Spleen (tissue), 11 donors: Measurements from ENCODE around the gene CPSF4L. TPM values are rescaled to one million over a fixed set of nuclear protein-coding genes. Genes with fewer than 3 reads are reported as not detected.
A peak's percentile ranks its signal among the peaks of the same experiment; 100 is the strongest.

Source experiments
- DNase-seq: peaks from one replicate; pipeline ENCODE4 v3.0.0-alpha.2; 2020
- H3K27ac ChIP-seq, 8 donors: fragments of 200-600 bp; sonication (generic) in 7 of 8; 1 replicate in 4 of 8; 2 replicates in 4 of 8; pipeline versions ENCODE4 v1.5.0 to v1.8.0; 2016 to 2021; ENCODE audit warnings: inconsistent platforms in 4 of 8, mild to moderate bottlenecking in 4 of 8, moderate library complexity in 1 of 8
- H3K27me3 ChIP-seq, 7 donors: fragments of 200-600 bp; sonication (generic) in 6 of 7; replicated peaks in 1 of 7; 1 replicate in 4 of 7; 2 replicates in 3 of 7; pipeline versions ENCODE4 v1.5.0 to v1.8.0; 2016 to 2021; ENCODE audit warnings: inconsistent platforms in 3 of 7, mild to moderate bottlenecking in 1 of 7
- H3K36me3 ChIP-seq, 6 donors: fragments of 200-600 bp; sonication (generic) in 5 of 6; 1 replicate in 4 of 6; 2 replicates in 2 of 6; pipeline versions ENCODE4 v1.5.0 to v1.8.0; 2016 to 2021; ENCODE audit warnings: inconsistent platforms in 2 of 6
- H3K4me1 ChIP-seq, 6 donors: fragments of 200-600 bp; sonication (generic) in 5 of 6; 1 replicate in 3 of 6; 2 replicates in 3 of 6; pipeline versions ENCODE4 v1.5.0 to v1.8.0; 2016 to 2021; ENCODE audit warnings: inconsistent platforms in 3 of 6
- H3K4me3 ChIP-seq, 8 donors: fragments of 200-600 bp; sonication (generic) in 7 of 8; 1 replicate in 4 of 8; 2 replicates in 4 of 8; pipeline versions ENCODE4 v1.5.0 to v1.8.0; 2016 to 2021; ENCODE audit warnings: inconsistent platforms in 4 of 8, mild to moderate bottlenecking in 4 of 8, moderate library complexity in 2 of 8
- H3K9me3 ChIP-seq, 8 donors: fragments of 200-600 bp; sonication (generic) in 7 of 8; 1 replicate in 4 of 8; 2 replicates in 4 of 8; pipeline versions ENCODE4 v1.5.0 to v1.8.0; 2016 to 2021; ENCODE audit warnings: inconsistent platforms in 4 of 8
- CTCF ChIP-seq, 11 experiments: fragments of 200-600 bp in 7 of 11; fragments of 450-650 bp in 4 of 11; sonication (generic) in 4 of 11; IDR thresholded peaks in 8 of 11; conservative IDR thresholded peaks in 3 of 11; 1 replicate in 7 of 11; 2 replicates in 4 of 11; pipeline versions ENCODE4 v1.4.0 to v1.8.0; 2016 to 2021; ENCODE audit warnings: antibody characterized with exemption in 11 of 11, inconsistent platforms in 4 of 11, mild to moderate bottlenecking in 1 of 11
- POLR2A ChIP-seq, 3 donors: fragments of 450-650 bp; IDR thresholded peaks; one replicate each; pipeline ENCODE4 v1.5.1; 2017; ENCODE audit warnings: antibody characterized with exemption in 3 of 3, mild to moderate bottlenecking in 1 of 3
- POLR2AphosphoS5 ChIP-seq, 3 donors: sonication (generic); formaldehyde crosslinking; IDR thresholded peaks; one replicate each; pipeline ENCODE4 v1.5.1; 2017; ENCODE audit warnings: antibody characterized with exemption in 3 of 3
- WGBS, 5 donors: extraction: QIAGEN DNeasy Blood & Tissue Kit in 3 of 5; methylation state at CpG; one replicate each; pipeline versions ENCODE4 v1.1.5 to v1.1.7; 2013 to 2018; 5-methylcytosine and 5-hydroxymethylcytosine counted together
- intact Hi-C: fragments of 100-400 bp; cut with DNase I; formaldehyde crosslinking; loops from one replicate; pipeline ENCODE4 v1.15.0; 2023; ENCODE audit warnings: low total_unique reads
- polyA plus RNA-seq, 3 donors: library from polyadenylated mRNA; stranded (reverse); fragments of 200-250 nt; gene quantifications; one replicate each; pipeline ENCODE4 v1.2.1, GENCODE V29; 2013
- total RNA-seq, 7 donors: library from RNA; depleted of rRNA in 3 of 7; stranded (reverse); fragments of >200 nt in 3 of 7; fragmentation: NEBNext Ultra II Directional in 4 of 7; extraction: Animal tissue kit (Norgen Biotek cat#: 25700) in 4 of 7; gene quantifications; one replicate each; pipeline versions ENCODE4 v1.1.0 to v1.2.1, GENCODE V29; 2016 to 2021
- donor health status: healthy with polysubstance abuse.
- donor health status: DM: no; HTN: no; CAD: no; lungs with moderate emphysema.
- donor health status: DM: no; HTN: no; CAD: no.
- donor health status: Bipolar disorder and iron deficiency.
- donor health status: healthy.
- donor health status: DM: no; HTN: no; CAD: no.
- donor health status: DM: yes; HTN: yes; CAD: no.

Gene CPSF4L
- total and polyA plus RNA-seq, 10 donors, result not detected

- Histone ChIP-seq H3K27me3 (peaks cover 0 to 22% (median 0%) of the 10 kb centered on the region in 7 donors), H3K27ac (peak overlapping the region; percentile 32 to 95 (median 86)), H3K4me3 (peak overlapping the region in 3 of 8 donors; percentile 16 to 56 (median 28)), H3K4me1 (peaks cover 19 to 92% (median 52%) of the 10 kb centered on the region in 6 donors), H3K9me3 (no peaks in the 10 kb centered on the region), H3K36me3 (no peaks in the 10 kb centered on the region)
- peak; percentile 84 for DNase-seq
- intact Hi-C loops, result no loop called here
- WGBS, 5 donors, result 26 to 39% (median 29%) methylated on average over 10 to 16 of the region's 16 CpGs
- no peak for TF ChIP-seq POLR2A (IDR thresholded peaks at IDR 0.05)
- peak; percentile 74 to 88 (median 84) for TF ChIP-seq POLR2AphosphoS5 (IDR thresholded peaks at IDR 0.05)
- TF ChIP-seq CTCF (IDR thresholded peaks at IDR 0.05 in 8 of 11, conservative IDR thresholded peaks at IDR 0.05 in 3 of 11), result peak in 7 of 11 experiments; percentile 20 to 50 (median 38)
Measured at GRCh38 chr17:73304971-73305812, 43.5 kb upstream of the CPSF4L start.

GRCh38 chr17:73304438-73304837, 42.8 kb upstream of the CPSF4L start:
- Histone ChIP-seq H3K27me3 (peaks cover 0 to 17% (median 0%) of the 10 kb centered on the region in 7 donors), H3K9me3 (no peaks in the 10 kb centered on the region), H3K4me1 (peaks cover 13 to 92% (median 48%) of the 10 kb centered on the region in 6 donors), H3K4me3 (peak overlapping the region in 2 of 8 donors; percentile 28 to 56), H3K36me3 (no peaks in the 10 kb centered on the region), H3K27ac (peak overlapping the region in 7 of 8 donors; percentile 59 to 95 (median 91))
- intact Hi-C loops, result no loop called here
- TF ChIP-seq POLR2A (IDR thresholded peaks at IDR 0.05), result no peak
- WGBS, 5 donors, result 45 to 77% (median 73%) methylated on average over 7 to 8 of the region's 8 CpGs
- no peak for DNase-seq

GRCh38 chr17:73302189-73302588, 40.5 kb upstream of the CPSF4L start:
- 69 to 84% (median 78%) methylated on average over 3 of the region's 3 CpGs for WGBS, 5 donors
- H3K9me3 ChIP-seq, result no peaks in the 10 kb centered on the region
- H3K27ac ChIP-seq, result peak overlapping the region in 5 of 8 donors; percentile 8 to 91 (median 15)
- TF ChIP-seq CTCF (IDR thresholded peaks at IDR 0.05 in 8 of 11, conservative IDR thresholded peaks at IDR 0.05 in 3 of 11) (no peak), POLR2AphosphoS5 (IDR thresholded peaks at IDR 0.05) (no peak), POLR2A (IDR thresholded peaks at IDR 0.05) (no peak)
- intact Hi-C loops, result no loop called here
- DNase-seq, result no peak
- no peak overlapping the region for H3K4me3 ChIP-seq
- H3K27me3 ChIP-seq, result peaks cover 0 to 11% (median 0%) of the 10 kb centered on the region in 7 donors
- H3K4me1 ChIP-seq, result peaks cover 18 to 89% (median 45%) of the 10 kb centered on the region in 6 donors
- no peaks in the 10 kb centered on the region for H3K36me3 ChIP-seq

- WGBS, 5 donors, result 85 to 94% (median 94%) methylated on average over 2 of the region's 2 CpGs
- Histone ChIP-seq H3K4me1 (peaks cover 18 to 81% (median 37%) of the 10 kb centered on the region in 6 donors), H3K9me3 (no peaks in the 10 kb centered on the region), H3K4me3 (no peak overlapping the region), H3K36me3 (no peaks in the 10 kb centered on the region), H3K27ac (peak overlapping the region in 1 of 8 donors; percentile 91), H3K27me3 (peaks cover 0 to 11% (median 0%) of the 10 kb centered on the region in 7 donors)
- TF ChIP-seq POLR2A (IDR thresholded peaks at IDR 0.05) (no peak), POLR2AphosphoS5 (IDR thresholded peaks at IDR 0.05) (no peak), CTCF (IDR thresholded peaks at IDR 0.05 in 8 of 11, conservative IDR thresholded peaks at IDR 0.05 in 3 of 11) (no peak)
- intact Hi-C loops, result no loop called here
- DNase-seq, result no peak
Measured at GRCh38 chr17:73301369-73301768, 39.7 kb upstream of the CPSF4L start.
